Choroid plexus epithelial cell (primary cell): Measurements from ENCODE around the gene TOX2.

Experiments used
- DNase-seq: peaks from one replicate; pipeline ENCODE4 v3.0.0-alpha.2; 2010; ENCODE audit warnings: low read depth
- H3K4me3 ChIP-seq: 2 replicates; pipeline ENCODE4 v1.5.1; 2011; ENCODE audit warnings: low read depth, mild to moderate bottlenecking, control low read depth, low read length, moderate library complexity
- CTCF ChIP-seq: conservative IDR thresholded peaks from 2 replicates; pipeline ENCODE4 v1.5.1; 2011; ENCODE audit warnings: low read depth, mild to moderate bottlenecking, control low read depth, inconsistent platforms, low read length, moderate library complexity

Gene TOX2

DNA sequence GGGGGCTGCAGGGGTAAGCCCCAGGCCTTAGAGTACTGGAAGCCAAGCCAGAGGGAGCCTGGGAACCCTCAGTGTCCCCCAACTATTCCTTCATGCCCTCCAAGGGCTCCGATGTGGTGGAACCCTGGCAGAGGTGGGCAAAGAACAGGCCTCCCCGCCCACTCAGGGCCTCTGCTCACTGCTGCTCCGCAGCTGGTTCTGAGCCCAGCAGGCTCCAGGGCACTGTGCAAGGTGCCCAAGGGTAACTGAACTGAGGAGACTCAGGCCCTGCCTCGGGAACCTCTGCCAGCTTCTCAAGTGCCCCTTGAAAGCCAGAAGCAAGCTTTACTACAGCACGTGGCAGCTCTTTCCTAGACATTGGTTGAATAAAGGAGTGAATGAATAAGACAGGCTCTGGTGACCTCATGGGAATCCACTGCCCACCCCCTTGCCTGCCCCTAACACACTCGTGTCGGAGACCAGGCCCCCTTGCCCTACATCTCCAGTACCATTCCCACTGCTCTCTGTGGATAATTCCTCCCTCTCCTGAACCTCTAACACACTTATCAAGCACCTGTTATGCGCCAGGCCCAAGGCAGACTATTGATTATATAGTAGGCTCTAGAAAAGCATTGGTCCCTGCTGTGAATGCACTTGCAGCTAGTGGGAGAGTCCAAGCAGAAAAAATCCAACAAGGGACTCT, 55.0 kb downstream of the TOX2 start:
- H3K4me3 ChIP-seq, result no peak overlapping the region
- DNase-seq, result no peak
- TF ChIP-seq CTCF, result no peak

- DNase-seq, result no peak
- TF ChIP-seq CTCF, result no peak
- H3K4me3 ChIP-seq, result no peak overlapping the region
These were observed 56.6 kb downstream of the TOX2 start for GRCh38 chr20:43971267-43971666.

DNA sequence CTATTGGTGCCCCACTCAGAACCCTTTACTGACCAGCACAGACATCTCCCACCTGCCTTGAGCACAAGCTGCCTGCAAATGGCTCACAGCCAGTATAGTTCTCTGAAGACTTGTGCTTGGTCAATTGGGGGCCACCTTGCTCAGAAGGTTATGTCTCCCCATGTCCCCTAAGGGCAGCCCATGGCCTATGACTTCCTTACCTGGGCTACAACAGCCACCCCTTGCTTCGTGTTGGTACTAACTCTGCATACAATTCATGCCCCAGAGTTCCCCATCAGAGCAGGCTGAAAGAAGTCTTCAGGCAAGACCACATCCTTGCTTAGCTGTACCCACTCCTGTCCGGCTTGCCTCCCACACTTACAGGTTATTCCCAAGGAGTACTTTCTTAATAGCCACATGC, 57.4 kb downstream of the TOX2 start:
- H3K4me3 ChIP-seq, result no peak overlapping the region
- no peak for TF ChIP-seq CTCF
- no peak for DNase-seq

- H3K4me3 ChIP-seq, result no peak overlapping the region
- no peak for TF ChIP-seq CTCF
- DNase-seq, result no peak
These were observed 58.0 kb downstream of the TOX2 start for GRCh38 chr20:43972692-43973091.

GRCh38 chr20:43973231-43973630, 58.6 kb downstream of the TOX2 start:
- no peak overlapping the region for H3K4me3 ChIP-seq
- TF ChIP-seq CTCF, result no peak
- no peak for DNase-seq

- no peak for TF ChIP-seq CTCF
- DNase-seq, result no peak
- no peak overlapping the region for H3K4me3 ChIP-seq
These were observed 59.2 kb downstream of the TOX2 start for GRCh38 chr20:43973671-43974450.

- no peak for TF ChIP-seq CTCF
- no peak overlapping the region for H3K4me3 ChIP-seq
- DNase-seq, result no peak
These were observed 60.0 kb downstream of the TOX2 start for GRCh38 chr20:43974695-43975094.
